SJCRH30 (cell line): ENCODE results near the gene FAM219A. TPM values are rescaled to one million over a fixed set of nuclear protein-coding genes. Genes with fewer than 3 reads are reported as not detected.

Experiments used
- DNase-seq, 2 experiments: peaks; one replicate each; pipeline ENCODE4 v3.0.0-alpha.2; 2015 to 2020
- H3K27ac ChIP-seq: fragments of 250-450 bp; sonication (Bioruptor Pico); 2 replicates; pipeline ENCODE4 v1.5.1; 2020; ENCODE audit warnings: mild to moderate bottlenecking, moderate library complexity
- H3K27me3 ChIP-seq: fragments of 250-450 bp; sonication (Bioruptor Pico); 2 replicates; pipeline ENCODE4 v1.5.1; 2020; ENCODE audit warnings: mild to moderate bottlenecking, moderate library complexity
- H3K36me3 ChIP-seq: fragments of 250-450 bp; sonication (Bioruptor Pico); 2 replicates; pipeline ENCODE4 v1.5.1; 2020; ENCODE audit warnings: mild to moderate bottlenecking, moderate library complexity
- H3K4me1 ChIP-seq: fragments of 250-450 bp; sonication (Bioruptor Pico); 2 replicates; pipeline ENCODE4 v1.5.1; 2020; ENCODE audit warnings: mild to moderate bottlenecking, moderate library complexity
- H3K4me3 ChIP-seq: fragments of 250-450 bp; sonication (Bioruptor Pico); 2 replicates; pipeline ENCODE4 v1.5.1; 2020; ENCODE audit warnings: mild to moderate bottlenecking, moderate library complexity
- H3K9me3 ChIP-seq: fragments of 250-450 bp; sonication (Bioruptor Pico); replicated peaks from 2 replicates; pipeline ENCODE4 v1.5.1; 2020; ENCODE audit warnings: mild to moderate bottlenecking, moderate library complexity
- total RNA-seq: library from RNA; depleted of rRNA; stranded (reverse); fragments of >200 nt; shearing (Covaris generic); gene quantifications from 2 replicates; pipeline ENCODE4 v1.2.3, GENCODE V29; 2014; rRNA removed

Gene FAM219A, protein sequence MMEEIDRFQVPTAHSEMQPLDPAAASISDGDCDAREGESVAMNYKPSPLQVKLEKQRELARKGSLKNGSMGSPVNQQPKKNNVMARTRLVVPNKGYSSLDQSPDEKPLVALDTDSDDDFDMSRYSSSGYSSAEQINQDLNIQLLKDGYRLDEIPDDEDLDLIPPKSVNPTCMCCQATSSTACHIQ
- 4.7 and 4.9 TPM in 2 replicates for total RNA-seq

DNA sequence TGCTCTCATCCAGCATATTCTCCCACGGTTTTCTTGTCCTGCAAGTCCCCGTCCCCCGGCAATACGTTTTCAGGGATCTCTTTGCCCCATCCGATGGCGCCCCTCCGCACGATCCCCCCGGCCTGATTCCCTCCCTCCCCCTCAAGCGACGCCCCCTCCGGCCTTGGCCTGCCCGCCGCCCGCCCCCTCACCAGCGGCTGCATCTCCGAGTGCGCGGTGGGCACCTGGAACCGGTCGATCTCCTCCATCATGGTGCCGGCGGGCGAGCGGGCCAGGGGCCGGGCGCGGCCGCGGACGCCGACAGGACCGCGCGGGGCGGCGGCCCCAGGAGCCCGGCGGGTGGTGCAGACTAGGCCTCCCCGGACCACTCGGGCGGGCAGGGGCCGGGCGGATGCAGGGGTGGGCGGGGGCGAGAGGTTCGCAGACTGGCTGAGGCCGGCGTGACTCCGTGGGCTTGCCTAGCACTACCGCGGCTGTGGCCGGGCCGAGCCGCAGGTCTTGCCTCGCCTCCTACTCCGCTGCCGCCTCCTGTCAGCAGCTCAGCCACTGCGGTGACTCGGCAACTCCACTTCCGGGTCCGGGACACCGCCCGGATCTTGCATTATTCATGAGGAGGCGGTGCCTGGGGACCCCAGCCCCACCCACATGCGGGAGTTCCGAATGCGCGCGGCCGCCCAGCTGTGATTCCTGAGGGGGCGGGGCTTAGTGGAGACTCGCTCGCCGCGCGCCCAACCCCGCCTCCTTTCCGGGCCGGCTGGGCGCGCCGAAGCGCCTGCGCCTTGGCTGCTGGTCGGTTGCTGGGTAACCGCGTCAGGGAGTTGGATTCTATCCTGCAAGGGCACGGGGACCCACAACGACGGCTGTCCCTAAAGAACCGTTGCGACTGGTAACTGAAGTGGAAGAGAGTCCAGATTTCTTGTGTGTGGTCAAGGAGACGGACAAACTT, at the start of gene FAM219A, which contains the start of gene DNAI1:
FAM219A (minus strand) TSS at position 558 of the 946 bp plus-strand sequence; CDS start at position 251, 307 bp downstream.
DNAI1 (plus strand) TSS at position 793 of the 946 bp plus-strand sequence. CDS start 201 bp downstream, outside the sequence.
- no peaks in the 10 kb centered on the region for H3K9me3 ChIP-seq
- peak within 1 kb of the TSS; percentile 61 for H3K4me3 ChIP-seq
- H3K27ac ChIP-seq: no peak within 1 kb of the TSS
- H3K4me1 ChIP-seq: peaks cover 3% of the 10 kb centered on the region; the same call in 1 of the 2 replicates
- no peaks in the 10 kb centered on the region for H3K27me3 ChIP-seq
- DNase-seq: peak; percentile 97
- no peaks in the 10 kb centered on the region for H3K36me3 ChIP-seq

DNA sequence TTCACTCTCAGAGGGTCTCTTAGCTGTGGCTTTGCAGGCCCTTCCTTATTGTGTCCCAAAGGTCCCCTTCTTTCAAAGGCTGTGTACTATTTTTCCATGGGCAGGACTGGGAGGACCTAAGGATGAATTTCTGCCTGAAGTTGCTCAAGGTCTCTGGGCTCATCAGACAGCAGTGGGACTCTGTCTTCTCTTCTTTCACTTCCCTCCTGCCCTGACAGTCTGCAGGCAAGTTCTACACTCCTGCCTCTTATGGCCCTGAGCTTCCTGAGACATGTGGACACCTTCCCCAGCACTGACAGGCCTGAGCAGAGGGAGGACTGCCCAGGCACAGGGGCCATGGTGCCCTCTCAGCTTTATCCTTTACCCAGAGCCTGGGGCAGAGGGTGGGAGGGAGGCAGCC, 49.6 kb upstream of the FAM219A start:
- DNase-seq: no peak
- no peak overlapping the region for H3K4me3 ChIP-seq
- 0 out of 2 replicates have a peak, but pooled peaks cover 3% of the 10 kb centered on the region for H3K27me3 ChIP-seq
- no peak overlapping the region for H3K27ac ChIP-seq
- H3K4me1 ChIP-seq: no peaks in the 10 kb centered on the region
- no peaks in the 10 kb centered on the region for H3K36me3 ChIP-seq
- no peaks in the 10 kb centered on the region for H3K9me3 ChIP-seq

DNA sequence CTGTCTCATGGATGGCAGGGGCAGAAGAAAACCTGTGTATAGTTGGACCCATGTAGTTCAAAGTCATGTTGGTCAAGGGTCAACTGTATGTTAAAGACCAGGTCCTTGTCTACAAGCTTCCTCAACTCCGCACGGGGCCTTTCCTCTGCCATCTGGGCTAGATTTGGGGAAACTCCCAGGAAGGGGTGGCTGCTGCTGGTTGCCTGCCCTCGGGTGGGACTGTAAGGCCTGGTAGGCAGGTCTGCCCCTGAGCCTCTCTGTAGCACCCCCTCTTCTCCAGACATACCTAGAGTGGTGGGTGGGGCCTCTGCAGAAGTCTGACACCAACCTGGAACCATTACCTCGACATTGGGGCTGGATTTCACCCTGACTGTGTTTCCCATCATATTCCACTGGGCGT, 49.2 kb upstream of the FAM219A start:
- H3K4me1 ChIP-seq: no peaks in the 10 kb centered on the region
- H3K36me3 ChIP-seq: no peaks in the 10 kb centered on the region
- H3K9me3 ChIP-seq: no peaks in the 10 kb centered on the region
- H3K27ac ChIP-seq: no peak overlapping the region
- no peak for DNase-seq
- H3K27me3 ChIP-seq: 0 out of 2 replicates have a peak, but pooled peaks cover 3% of the 10 kb centered on the region
- H3K4me3 ChIP-seq: no peak overlapping the region

DNA sequence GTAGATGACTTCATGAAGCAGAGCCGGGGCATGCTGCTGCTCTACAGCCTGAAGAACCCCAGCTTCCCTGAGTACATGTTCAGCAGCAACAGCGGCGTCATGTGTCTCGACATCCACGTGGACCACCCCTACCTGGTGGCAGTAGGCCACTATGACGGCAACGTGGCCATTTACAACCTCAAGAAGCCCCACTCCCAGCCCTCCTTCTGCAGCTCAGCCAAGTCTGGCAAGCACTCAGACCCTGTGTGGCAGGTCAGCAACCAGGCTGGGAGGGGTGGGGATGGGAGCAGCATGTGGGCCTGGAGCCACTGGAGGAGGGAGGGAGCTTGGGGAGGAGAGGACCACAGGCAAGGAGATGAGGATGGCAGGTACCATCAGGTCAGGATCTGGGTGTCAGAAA, 48.3 kb upstream of the FAM219A start:
- Histone ChIP-seq H3K4me1 (no peaks in the 10 kb centered on the region), H3K27ac (no peak overlapping the region), H3K36me3 (no peaks in the 10 kb centered on the region), H3K27me3 (0 out of 2 replicates have a peak, but pooled peaks cover 3% of the 10 kb centered on the region), H3K9me3 (no peaks in the 10 kb centered on the region), H3K4me3 (no peak overlapping the region)
- no peak for DNase-seq

DNA sequence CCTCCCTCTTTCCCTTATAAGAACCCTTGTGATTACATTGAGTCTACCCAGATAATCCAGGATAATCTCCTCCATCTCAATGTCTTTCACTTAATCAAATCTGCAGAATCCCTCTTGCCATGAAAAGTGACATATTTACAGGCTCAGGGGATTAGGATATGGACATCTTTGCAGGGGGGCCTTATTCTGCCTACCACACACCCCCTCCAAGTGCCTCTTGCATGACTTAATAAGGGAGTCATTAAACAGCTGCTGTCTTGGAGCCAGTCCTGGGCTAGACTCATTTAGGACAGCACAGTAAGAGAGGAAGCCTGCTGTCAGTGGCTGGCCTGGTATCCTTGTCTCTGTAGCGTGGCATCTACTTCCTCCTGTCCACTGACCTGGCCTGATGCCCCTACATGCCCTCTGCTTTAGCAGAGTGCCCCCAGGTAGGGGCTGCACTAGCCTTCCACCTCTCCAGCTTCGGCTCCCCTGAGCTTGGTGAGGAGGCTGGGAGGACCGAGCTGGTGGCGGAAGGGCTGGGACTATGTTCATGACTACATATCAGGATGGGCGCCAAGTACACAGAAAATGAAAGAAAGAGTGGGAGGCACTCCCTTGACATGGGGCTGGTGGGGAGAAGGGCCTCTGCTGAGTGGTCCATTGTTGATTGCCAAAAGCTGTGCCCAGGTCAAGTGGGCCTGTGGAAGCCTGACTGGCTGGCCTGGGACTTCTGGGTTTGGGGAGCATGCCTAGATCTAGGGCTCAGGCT, 47.2 kb upstream of the FAM219A start:
- Histone ChIP-seq H3K27me3 (0 out of 2 replicates have a peak, but pooled peaks cover 3% of the 10 kb centered on the region), H3K4me1 (no peaks in the 10 kb centered on the region)

DNA sequence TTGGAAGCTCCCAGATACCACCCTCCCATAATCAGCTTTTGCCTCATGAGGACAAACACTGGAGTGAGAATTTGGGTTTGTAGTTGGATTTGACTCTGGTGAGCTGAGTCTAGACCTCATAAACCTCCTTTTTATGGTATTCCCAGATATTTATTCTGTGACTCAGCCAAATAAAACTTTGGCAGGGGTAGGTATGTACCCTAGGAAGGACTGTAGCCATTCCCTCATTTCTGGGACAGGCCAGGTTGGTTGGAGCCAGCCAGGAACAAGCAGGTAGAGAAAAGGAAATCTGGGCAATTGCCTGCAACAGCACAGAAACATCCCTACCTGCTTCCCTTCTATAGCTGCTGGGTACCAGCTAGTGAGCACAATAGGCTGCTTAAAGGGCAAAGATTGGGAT, 45.0 kb upstream of the FAM219A start:
- 0 out of 2 replicates have a peak, but pooled peaks cover 3% of the 10 kb centered on the region for H3K27me3 ChIP-seq
- H3K9me3 ChIP-seq: no peaks in the 10 kb centered on the region
- DNase-seq: no peak

More for the DNA sequence above, 47.2 kb upstream of the FAM219A start:
- Histone ChIP-seq H3K4me3 (no peak overlapping the region), H3K36me3 (no peaks in the 10 kb centered on the region), H3K9me3 (no peaks in the 10 kb centered on the region), H3K27ac (no peak overlapping the region)
- no peak for DNase-seq

DNA sequence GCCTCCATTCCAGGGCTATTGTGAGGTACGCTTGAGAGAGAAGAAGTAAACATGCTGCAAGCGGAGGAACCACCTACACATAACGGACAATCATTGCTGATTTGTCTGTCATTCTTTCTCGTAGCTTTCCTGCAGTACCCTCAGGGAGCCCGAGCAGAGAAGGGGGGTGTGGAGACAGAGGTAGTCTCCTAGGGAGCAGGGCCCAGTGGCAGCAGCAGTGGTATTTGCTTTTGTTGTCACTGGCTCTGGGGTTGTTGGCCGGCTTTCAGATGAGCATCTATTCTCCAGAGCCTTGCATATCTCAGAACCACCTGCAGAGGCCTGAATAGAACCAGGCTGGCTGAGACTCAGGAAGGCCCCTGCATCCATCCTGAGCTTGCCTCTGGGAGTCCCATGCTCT, 44.5 kb upstream of the FAM219A start:
- H3K4me1 ChIP-seq: no peaks in the 10 kb centered on the region
- H3K4me3 ChIP-seq: no peak overlapping the region
- 0 out of 2 replicates have a peak, but pooled peaks cover 3% of the 10 kb centered on the region for H3K27me3 ChIP-seq
- no peaks in the 10 kb centered on the region for H3K9me3 ChIP-seq
- no peak overlapping the region for H3K27ac ChIP-seq
- no peak for DNase-seq
- no peaks in the 10 kb centered on the region for H3K36me3 ChIP-seq

More for the DNA sequence above, 45.0 kb upstream of the FAM219A start:
- Histone ChIP-seq H3K4me1 (no peaks in the 10 kb centered on the region), H3K36me3 (no peaks in the 10 kb centered on the region), H3K27ac (no peak overlapping the region), H3K4me3 (no peak overlapping the region)

DNA sequence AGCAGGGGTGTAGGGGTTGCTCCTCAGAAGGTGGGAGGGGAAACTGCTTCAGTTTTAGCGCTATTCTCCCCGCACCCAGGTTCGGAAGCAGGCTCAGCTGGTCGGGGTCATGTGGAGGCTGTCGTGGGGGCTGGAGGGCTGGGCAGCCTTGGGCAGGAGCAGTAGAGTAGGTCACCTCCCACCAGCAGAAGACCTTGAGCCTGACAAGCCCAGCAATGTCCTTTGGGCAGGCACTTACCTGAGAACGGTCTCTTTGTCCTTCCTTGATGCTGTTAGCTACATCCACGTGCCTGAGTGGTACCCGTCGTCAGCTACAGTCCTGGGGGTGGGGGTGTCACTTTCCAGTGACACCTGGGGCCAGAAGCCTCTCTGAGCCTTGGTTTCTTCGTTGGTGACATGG, 44.1 kb upstream of the FAM219A start:
- H3K27me3 ChIP-seq: 0 out of 2 replicates have a peak, but pooled peaks cover 3% of the 10 kb centered on the region
- no peak for DNase-seq
- H3K4me1 ChIP-seq: no peaks in the 10 kb centered on the region
- H3K9me3 ChIP-seq: no peaks in the 10 kb centered on the region
- no peak overlapping the region for H3K27ac ChIP-seq
- no peak overlapping the region for H3K4me3 ChIP-seq
- no peaks in the 10 kb centered on the region for H3K36me3 ChIP-seq

DNA sequence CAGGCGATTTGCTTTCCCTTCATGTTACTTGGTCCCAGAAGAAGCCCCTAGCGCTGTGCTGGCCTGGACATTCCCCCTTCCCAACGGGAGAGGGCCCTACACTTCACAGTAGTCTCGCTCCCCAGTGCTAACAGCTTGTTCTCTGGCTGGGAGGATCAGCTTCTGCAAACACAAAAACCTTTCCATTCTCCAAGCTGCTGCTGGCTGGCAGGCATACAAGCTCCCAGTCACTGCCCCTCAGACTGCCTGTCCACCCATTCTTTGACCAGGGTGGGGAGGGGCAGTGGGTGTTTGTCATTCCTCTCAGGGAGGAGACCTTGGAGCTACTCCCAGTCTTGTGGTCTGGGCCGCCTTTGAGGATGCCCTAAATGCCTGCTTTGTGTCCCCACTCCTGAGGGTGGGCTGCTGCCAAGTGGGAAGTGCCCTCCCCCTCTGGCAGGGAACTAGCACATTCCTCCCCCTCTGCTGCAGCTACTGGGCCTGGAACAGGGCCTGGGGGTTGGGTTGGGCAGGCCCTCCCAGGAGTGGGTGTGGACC, 43.6 kb upstream of the FAM219A start:
- Histone ChIP-seq H3K4me3 (no peak overlapping the region), H3K27me3 (0 out of 2 replicates have a peak, but pooled peaks cover 3% of the 10 kb centered on the region), H3K27ac (no peak overlapping the region)

DNA sequence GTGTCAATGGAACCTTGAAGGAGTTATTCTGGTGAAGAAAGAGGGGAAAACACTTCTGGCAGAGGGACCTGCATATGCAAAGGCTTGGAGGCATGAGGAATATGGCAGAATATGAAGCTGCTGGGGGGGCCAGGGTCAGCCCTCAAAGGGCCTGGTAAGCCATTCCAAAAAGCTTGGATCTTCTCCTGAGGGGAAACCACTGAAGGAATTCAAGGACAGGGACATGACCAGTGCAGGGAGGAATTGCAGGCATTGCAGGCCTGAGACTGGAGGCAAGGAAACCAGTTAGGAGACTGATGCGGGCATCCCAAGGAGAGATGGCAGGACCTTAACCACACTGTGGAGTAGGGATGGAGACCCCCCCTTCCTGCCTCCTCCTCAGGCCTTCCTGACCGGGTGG, 43.0 kb upstream of the FAM219A start:
- no peak overlapping the region for H3K4me3 ChIP-seq
- no peak for DNase-seq
- H3K27me3 ChIP-seq: 0 out of 2 replicates have a peak, but pooled peaks cover 3% of the 10 kb centered on the region
- no peaks in the 10 kb centered on the region for H3K9me3 ChIP-seq
- no peaks in the 10 kb centered on the region for H3K4me1 ChIP-seq
- no peaks in the 10 kb centered on the region for H3K36me3 ChIP-seq
- H3K27ac ChIP-seq: no peak overlapping the region

More for the DNA sequence above, 43.6 kb upstream of the FAM219A start:
- no peaks in the 10 kb centered on the region for H3K36me3 ChIP-seq
- DNase-seq: peak; percentile 19 to 27
- no peaks in the 10 kb centered on the region for H3K4me1 ChIP-seq
- no peaks in the 10 kb centered on the region for H3K9me3 ChIP-seq

DNA sequence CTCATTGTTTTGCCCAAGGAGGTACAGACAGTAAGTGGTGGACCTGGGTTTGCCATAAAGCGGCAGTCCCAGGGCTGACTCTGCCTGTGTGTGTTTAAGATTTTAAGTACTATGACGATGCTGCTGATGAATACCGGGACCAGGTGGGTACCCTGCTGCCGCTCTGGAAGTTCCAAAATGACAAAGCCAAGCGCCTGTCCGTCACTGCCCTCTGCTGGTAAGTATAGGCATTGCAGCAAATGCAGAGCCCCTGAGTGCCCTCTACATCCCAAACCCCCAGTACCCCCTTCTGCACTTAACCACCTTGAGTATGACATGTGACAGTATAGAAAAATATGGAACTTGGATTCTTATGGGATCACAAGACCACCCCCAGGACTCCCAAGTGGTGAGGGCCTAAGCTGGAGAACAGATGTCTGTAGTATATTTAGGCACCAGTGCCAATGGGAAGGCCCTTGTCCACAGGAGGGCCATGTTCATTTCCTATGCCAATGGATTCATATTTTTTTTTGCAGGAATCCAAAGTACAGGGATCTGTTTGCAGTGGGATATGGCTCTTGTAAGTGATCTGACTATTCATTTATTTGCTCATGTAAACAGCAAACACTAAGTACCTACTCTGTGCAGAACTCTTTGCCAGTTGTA, 42.4 kb upstream of the FAM219A start:
- Histone ChIP-seq H3K27ac (no peak overlapping the region), H3K4me3 (no peak overlapping the region), H3K36me3 (no peaks in the 10 kb centered on the region), H3K4me1 (no peaks in the 10 kb centered on the region), H3K27me3 (0 out of 2 replicates have a peak, but pooled peaks cover 3% of the 10 kb centered on the region), H3K9me3 (no peaks in the 10 kb centered on the region)
- peak; percentile 35 to 77 for DNase-seq

DNA sequence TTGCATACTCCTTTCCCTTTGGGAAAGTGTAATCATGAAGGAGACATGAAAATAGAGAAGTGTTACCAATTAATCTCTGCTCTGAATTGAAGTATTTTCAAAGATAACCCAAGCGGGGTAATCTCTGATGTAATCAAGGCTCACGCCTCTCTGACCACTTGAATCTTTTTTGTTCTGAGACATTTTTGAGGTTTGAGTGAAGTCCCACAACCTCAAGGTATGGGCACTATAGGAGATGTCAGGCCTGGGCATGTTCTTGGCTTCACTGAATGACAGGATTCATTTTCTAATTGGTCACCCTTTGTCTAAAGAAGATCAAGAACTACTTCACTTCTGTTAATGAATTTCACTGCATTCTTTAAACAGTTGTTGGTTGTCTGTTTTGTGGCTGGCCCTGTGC, 40.7 kb upstream of the FAM219A start:
- no peak overlapping the region for H3K4me3 ChIP-seq
- no peak for DNase-seq
- no peaks in the 10 kb centered on the region for H3K4me1 ChIP-seq
- no peaks in the 10 kb centered on the region for H3K36me3 ChIP-seq
- no peaks in the 10 kb centered on the region for H3K9me3 ChIP-seq
- H3K27me3 ChIP-seq: 0 out of 2 replicates have a peak, but pooled peaks cover 3% of the 10 kb centered on the region
- H3K27ac ChIP-seq: no peak overlapping the region

DNA sequence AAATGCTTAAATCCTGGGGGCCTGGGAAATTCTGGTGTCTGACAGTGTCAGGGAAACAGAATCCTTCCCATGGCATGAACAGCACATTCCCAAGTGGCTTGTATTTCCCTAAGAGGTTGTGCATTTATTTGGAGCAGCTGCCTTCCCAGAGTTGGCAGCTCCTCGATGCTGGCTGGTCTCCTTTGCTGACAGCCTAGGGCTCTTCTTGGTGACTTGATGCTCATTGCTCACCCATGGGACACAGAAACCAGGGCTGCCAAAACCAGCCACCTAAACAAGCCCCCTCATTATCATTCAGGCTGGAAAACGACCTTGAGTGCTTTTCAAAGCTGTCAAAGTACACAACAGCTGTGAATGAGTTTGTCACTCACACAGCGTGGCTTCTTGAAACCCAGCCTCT, 40.2 kb upstream of the FAM219A start:
- Histone ChIP-seq H3K27ac (no peak overlapping the region), H3K9me3 (no peaks in the 10 kb centered on the region), H3K4me3 (no peak overlapping the region), H3K4me1 (no peaks in the 10 kb centered on the region), H3K36me3 (no peaks in the 10 kb centered on the region), H3K27me3 (no peaks in the 10 kb centered on the region)
- DNase-seq: peak in 1 of 2 experiments; percentile 17
